GM23338 (cell line): ENCODE data around the gene GDPD4.

ENCODE experiments used
- CREB1 ChIP-seq: fragments of 250-450 bp; sonication (Bioruptor Pico); IDR thresholded peaks from 2 replicates; pipeline ENCODE4 v1.5.0; 2020; ENCODE audit warnings: low read depth, mild to moderate bottlenecking, moderate library complexity
- CTCF ChIP-seq, 2 experiments: fragments of 200-600 bp in 1 of 2; sonication (generic) in 1 of 2; conservative IDR thresholded peaks; 2 replicates each; pipeline versions ENCODE4 v1.5.1 to v1.6.1; 2016 to 2017; ENCODE audit warnings: antibody characterized with exemption in 2 of 2, low read depth in 2 of 2, mild to moderate bottlenecking in 2 of 2, moderate library complexity in 1 of 2
- EZH2 ChIP-seq: fragments of 200-600 bp; sonication (generic); IDR thresholded peaks from one replicate; pipeline ENCODE4 v1.8.0; 2017; ENCODE audit warnings: antibody characterized with exemption, mild to moderate bottlenecking, low read depth; ENCODE audit not compliant: unreplicated experiment
- POLR2AphosphoS5 ChIP-seq: IDR thresholded peaks from 2 replicates; pipeline ENCODE4 v1.6.1; 2016; ENCODE audit warnings: antibody characterized with exemption, low read depth
- ZNF331 ChIP-seq: fragments of 250-450 bp; sonication (Bioruptor Pico); IDR thresholded peaks from 2 replicates; pipeline ENCODE4 v1.5.0; 2020; ENCODE audit warnings: low read depth, mild to moderate bottlenecking, moderate library complexity

- TF ChIP-seq CTCF (conservative IDR thresholded peaks at IDR 0.05; ENCODE audit: low read depth in 2 of 2) = no peak
- TF ChIP-seq EZH2 = no peak
- no peak for TF ChIP-seq ZNF331 (CRISPR knock-in tag)
- TF ChIP-seq CREB1 (CRISPR knock-in tag) = no peak
- TF ChIP-seq POLR2AphosphoS5 = no peak
Observed at GRCh38 chr11:77209663-77210062, 91.8 kb downstream of the GDPD4 start.
